Activated CD4-positive, alpha-beta T cell treated with anti-CD3 and anti-CD28 coated beads for 36 hours (primary cell): Measurements from ENCODE around the gene SLC5A11. TPM values are rescaled to one million over a fixed set of nuclear protein-coding genes. Genes with fewer than 3 reads are reported as not detected.

Experiments used
- ATAC-seq: fragments of 200-7000 bp; cut with Tn5 transposase; one replicate; pipeline ENCODE4 v1.10.0; 2021; ENCODE audit warnings: mild to moderate bottlenecking, moderate library complexity
- CTCF ChIA-PET: fragments of 350-600 bp; sonication (Branson Sonifier 250); formaldehyde crosslinking; loops from one replicate; lab custom pipeline; 2021; ENCODE audit warnings: antibody characterized with exemption; lab: Charles Lee
- POLR2A ChIA-PET: fragments of 350-600 bp; sonication (Branson Sonifier 250); formaldehyde crosslinking; loops from one replicate; lab custom pipeline; 2021; ENCODE audit warnings: antibody characterized with exemption, inconsistent platforms; lab: Charles Lee
- DNase-seq: peaks from one replicate; pipeline ENCODE4 v3.0.0-alpha.2; 2020
- H3K27ac Mint-ChIP-seq: one replicate; pipeline ENCODE4 v1.8.0; 2021; ENCODE audit warnings: mixed read lengths
- H3K27me3 Mint-ChIP-seq: one replicate; pipeline ENCODE4 v1.8.0; 2021; ENCODE audit warnings: mixed read lengths
- H3K36me3 Mint-ChIP-seq: one replicate; pipeline ENCODE4 v1.8.0; 2021; ENCODE audit warnings: low read depth, mixed read lengths
- H3K4me1 Mint-ChIP-seq: one replicate; pipeline ENCODE4 v1.8.0; 2021; ENCODE audit warnings: mixed read lengths
- H3K4me3 Mint-ChIP-seq: one replicate; pipeline ENCODE4 v1.8.0; 2021; ENCODE audit warnings: mild to moderate bottlenecking, moderate library complexity, mixed read lengths
- H3K9me3 Mint-ChIP-seq: one replicate; pipeline ENCODE4 v1.8.0; 2021; ENCODE audit warnings: low read depth, mixed read lengths
- intact Hi-C, 2 experiments: fragments of 100-400 bp; cut with DNase I in 1 of 2; cut with micrococcal nuclease in 1 of 2; formaldehyde crosslinking; loops; one replicate each; pipeline versions ENCODE4 v1.14.2 to v1.15.1; 2022 to 2024; cut with DNase I, micrococcal nuclease
- total RNA-seq, 2 experiments: library from RNA; stranded (reverse); gene quantifications; one replicate each; pipeline ENCODE4 v1.2.3, GENCODE V29; 2021

SLC5A11 gene
- total RNA-seq, 2 experiments from 2014 or later, result not detected

- POLR2A ChIA-PET, result interaction anchor here (0.6 kb wide), 1 partner anchor 1614 kb away, joined by 3 read pairs; no protein-coding TSS in a partner anchor
- intact Hi-C loops, result no loop called here
These were observed 60.5 kb downstream of the SLC5A11 start for GRCh38 chr16:24906199-24906808.

GRCh38 chr16:24906901-24907300, 61.1 kb downstream of the SLC5A11 start:
- H3K4me1 Mint-ChIP-seq, result peaks cover 3% of the 10 kb centered on the region
- CTCF ChIA-PET, result interaction anchor here (0.5 to 2.0 kb wide), 6 partner anchors 9 to 199 kb away, joined by 3 to 6 read pairs (median 4); no protein-coding TSS in a partner anchor

More at GRCh38 chr16:24906199-24906808, 60.5 kb downstream of the SLC5A11 start:
- ATAC-seq (no peak), DNase-seq (no peak)
- Mint-ChIP-seq H3K4me3 (no peak overlapping the region), H3K27me3 (peaks cover 2% of the 10 kb centered on the region), H3K9me3 (no peaks in the 10 kb centered on the region), H3K27ac (no peak overlapping the region), H3K4me1 (peaks cover 3% of the 10 kb centered on the region), H3K36me3 (no peaks in the 10 kb centered on the region)
- CTCF ChIA-PET, result interaction anchor here (0.6 to 2.0 kb wide), 6 partner anchors 8 to 429 kb away, joined by 3 to 6 read pairs (median 4); no protein-coding TSS in a partner anchor

GRCh38 chr16:24908716-24909115, 63.0 kb downstream of the SLC5A11 start:
- no peak for ATAC-seq
- intact Hi-C loops, result no loop called here
- Mint-ChIP-seq H3K27me3 (no peaks in the 10 kb centered on the region), H3K36me3 (no peaks in the 10 kb centered on the region), H3K27ac (no peak overlapping the region), H3K4me1 (peaks cover 3% of the 10 kb centered on the region), H3K4me3 (no peak overlapping the region), H3K9me3 (no peaks in the 10 kb centered on the region)
- no peak for DNase-seq
- POLR2A ChIA-PET, result no interaction called here
- CTCF ChIA-PET, result interaction anchor here (0.8 kb wide), 1 partner anchor 10 kb away, joined by 3 read pairs; no protein-coding TSS in a partner anchor

More at GRCh38 chr16:24906901-24907300, 61.1 kb downstream of the SLC5A11 start:
- H3K4me3 Mint-ChIP-seq, result no peak overlapping the region
- intact Hi-C loops, result no loop called here
- H3K27me3 Mint-ChIP-seq, result peaks cover 2% of the 10 kb centered on the region
- ATAC-seq, result no peak
- no peak overlapping the region for H3K27ac Mint-ChIP-seq
- no peaks in the 10 kb centered on the region for H3K36me3 Mint-ChIP-seq
- POLR2A ChIA-PET, result no interaction called here
- H3K9me3 Mint-ChIP-seq, result no peaks in the 10 kb centered on the region
- no peak for DNase-seq

- H3K9me3 Mint-ChIP-seq, result no peaks in the 10 kb centered on the region
- H3K4me1 Mint-ChIP-seq, result peaks cover 3% of the 10 kb centered on the region
- ATAC-seq, result no peak
- no peaks in the 10 kb centered on the region for H3K27me3 Mint-ChIP-seq
- ChIA-PET POLR2A (no interaction called here), CTCF (interaction anchor here (1.3 kb wide), 1 partner anchor 404 kb away, joined by 3 read pairs; no protein-coding TSS in a partner anchor)
- no peak overlapping the region for H3K27ac Mint-ChIP-seq
- H3K4me3 Mint-ChIP-seq, result no peak overlapping the region
- no peak for DNase-seq
- H3K36me3 Mint-ChIP-seq, result no peaks in the 10 kb centered on the region
- intact Hi-C loops, result no loop called here
These were observed 64.1 kb downstream of the SLC5A11 start for GRCh38 chr16:24909856-24910255.

GRCh38 chr16:24915019-24915418, 69.3 kb downstream of the SLC5A11 start:
- ChIA-PET CTCF (interaction anchor here (0.6 to 2.3 kb wide), 2 partner anchors 10 to 312 kb away, joined by 3 to 5 read pairs; no protein-coding TSS in a partner anchor), POLR2A (no interaction called here)
- Mint-ChIP-seq H3K27ac (no peak overlapping the region), H3K9me3 (peaks cover 2% of the 10 kb centered on the region), H3K36me3 (peaks cover 14% of the 10 kb centered on the region), H3K4me1 (no peaks in the 10 kb centered on the region), H3K4me3 (no peak overlapping the region), H3K27me3 (no peaks in the 10 kb centered on the region)
- ATAC-seq, result no peak
- intact Hi-C loops, result no loop called here
- DNase-seq, result no peak

GRCh38 chr16:24915576-24915975, 69.8 kb downstream of the SLC5A11 start:
- no peak for DNase-seq
- Mint-ChIP-seq H3K4me3 (no peak overlapping the region), H3K27ac (no peak overlapping the region), H3K36me3 (peaks cover 14% of the 10 kb centered on the region), H3K9me3 (peaks cover 2% of the 10 kb centered on the region), H3K27me3 (no peaks in the 10 kb centered on the region), H3K4me1 (no peaks in the 10 kb centered on the region)
- ChIA-PET POLR2A (no interaction called here), CTCF (interaction anchor here (2.3 kb wide), 1 partner anchor 11 kb away, joined by 5 read pairs; no protein-coding TSS in a partner anchor)
- ATAC-seq, result no peak
- intact Hi-C loops, result no loop called here

- H3K4me1 Mint-ChIP-seq, result peaks cover 7% of the 10 kb centered on the region
- no peak overlapping the region for H3K27ac Mint-ChIP-seq
- ChIA-PET CTCF (no interaction called here), POLR2A (no interaction called here)
- ATAC-seq, result no peak
- no peak overlapping the region for H3K4me3 Mint-ChIP-seq
- H3K27me3 Mint-ChIP-seq, result no peaks in the 10 kb centered on the region
- peaks cover 2% of the 10 kb centered on the region for H3K9me3 Mint-ChIP-seq
- no peak for DNase-seq
- intact Hi-C loops, result no loop called here
- H3K36me3 Mint-ChIP-seq, result peaks cover 21% of the 10 kb centered on the region
These were observed 71.5 kb downstream of the SLC5A11 start for GRCh38 chr16:24917236-24917635.

GRCh38 chr16:24917891-24918290, 72.1 kb downstream of the SLC5A11 start:
- Mint-ChIP-seq H3K36me3 (peaks cover 26% of the 10 kb centered on the region), H3K4me3 (no peak overlapping the region), H3K4me1 (peaks cover 7% of the 10 kb centered on the region), H3K27ac (peak overlapping the region; percentile 47), H3K9me3 (peaks cover 2% of the 10 kb centered on the region), H3K27me3 (no peaks in the 10 kb centered on the region)
- ChIA-PET CTCF (no interaction called here), POLR2A (no interaction called here)
- no peak for DNase-seq
- intact Hi-C loops, result no loop called here
- ATAC-seq, result no peak

GRCh38 chr16:24918641-24919040, 72.9 kb downstream of the SLC5A11 start:
- Mint-ChIP-seq H3K4me1 (peaks cover 7% of the 10 kb centered on the region), H3K36me3 (peaks cover 28% of the 10 kb centered on the region), H3K4me3 (no peak overlapping the region), H3K9me3 (peaks cover 2% of the 10 kb centered on the region), H3K27me3 (no peaks in the 10 kb centered on the region), H3K27ac (no peak overlapping the region)
- intact Hi-C loops, result no loop called here
- DNase-seq (no peak), ATAC-seq (no peak)
- ChIA-PET CTCF (no interaction called here), POLR2A (no interaction called here)

GRCh38 chr16:24919536-24919935, 73.8 kb downstream of the SLC5A11 start:
- no peak for ATAC-seq
- no peak for DNase-seq
- ChIA-PET POLR2A (no interaction called here), CTCF (interaction anchor here (0.5 to 0.9 kb wide), 3 partner anchors 10 to 1135 kb away, joined by 3 read pairs; no protein-coding TSS in a partner anchor)
- H3K4me3 Mint-ChIP-seq, result no peak overlapping the region
- H3K4me1 Mint-ChIP-seq, result peaks cover 7% of the 10 kb centered on the region
- peaks cover 28% of the 10 kb centered on the region for H3K36me3 Mint-ChIP-seq
- no peaks in the 10 kb centered on the region for H3K27me3 Mint-ChIP-seq
- intact Hi-C loops, result no loop called here
- H3K9me3 Mint-ChIP-seq, result peaks cover 2% of the 10 kb centered on the region
- no peak overlapping the region for H3K27ac Mint-ChIP-seq

GRCh38 chr16:24920568-24920967, 74.8 kb downstream of the SLC5A11 start:
- Mint-ChIP-seq H3K9me3 (peaks cover 2% of the 10 kb centered on the region), H3K27ac (no peak overlapping the region), H3K4me1 (peaks cover 7% of the 10 kb centered on the region), H3K36me3 (peaks cover 28% of the 10 kb centered on the region), H3K4me3 (no peak overlapping the region), H3K27me3 (no peaks in the 10 kb centered on the region)
- no peak for DNase-seq
- POLR2A ChIA-PET, result no interaction called here
- CTCF ChIA-PET, result no interaction called here
- intact Hi-C loops, result no loop called here
- ATAC-seq, result no peak

- no peaks in the 10 kb centered on the region for H3K27me3 Mint-ChIP-seq
- no peak overlapping the region for H3K4me3 Mint-ChIP-seq
- H3K4me1 Mint-ChIP-seq, result peaks cover 7% of the 10 kb centered on the region
- ChIA-PET CTCF (interaction anchor here (0.8 kb wide), 1 partner anchor 37 kb away, joined by 3 read pairs; no protein-coding TSS in a partner anchor), POLR2A (no interaction called here)
- intact Hi-C loops, result no loop called here
- peak; percentile 12 for DNase-seq
- peaks cover 25% of the 10 kb centered on the region for H3K36me3 Mint-ChIP-seq
- no peak overlapping the region for H3K27ac Mint-ChIP-seq
- no peaks in the 10 kb centered on the region for H3K9me3 Mint-ChIP-seq
- no peak for ATAC-seq
These were observed 75.5 kb downstream of the SLC5A11 start for GRCh38 chr16:24921229-24921628.
